NCI-H146 treated with DMSO at 0.1 percent for 48 hours (cell line): ENCODE results near the gene UPK3BL1.
"Not testable (repeated sequence)": the region's sequence is repeated elsewhere in the genome, so short reads cannot be mapped to it uniquely, and the experiment has no call there.

Experiments
- DNase-seq: peaks from one replicate; lab custom pipeline; 2025; ENCODE audit not compliant: unreplicated experiment; lab: John Stamatoyannopoulos, UW

Gene UPK3BL1

GRCh38 chr7:102630622-102631021 lies 12.0 kb downstream of the UPK3BL1 start:
- DNase-seq, result not testable (repeated sequence)

GRCh38 chr7:102627271-102627904 lies 15.2 kb downstream of the UPK3BL1 start:
- DNase-seq, result not testable (repeated sequence)

GRCh38 chr7:102618122-102618521 lies 24.5 kb downstream of the UPK3BL1 start:
- not testable (repeated sequence) for DNase-seq

DNA sequence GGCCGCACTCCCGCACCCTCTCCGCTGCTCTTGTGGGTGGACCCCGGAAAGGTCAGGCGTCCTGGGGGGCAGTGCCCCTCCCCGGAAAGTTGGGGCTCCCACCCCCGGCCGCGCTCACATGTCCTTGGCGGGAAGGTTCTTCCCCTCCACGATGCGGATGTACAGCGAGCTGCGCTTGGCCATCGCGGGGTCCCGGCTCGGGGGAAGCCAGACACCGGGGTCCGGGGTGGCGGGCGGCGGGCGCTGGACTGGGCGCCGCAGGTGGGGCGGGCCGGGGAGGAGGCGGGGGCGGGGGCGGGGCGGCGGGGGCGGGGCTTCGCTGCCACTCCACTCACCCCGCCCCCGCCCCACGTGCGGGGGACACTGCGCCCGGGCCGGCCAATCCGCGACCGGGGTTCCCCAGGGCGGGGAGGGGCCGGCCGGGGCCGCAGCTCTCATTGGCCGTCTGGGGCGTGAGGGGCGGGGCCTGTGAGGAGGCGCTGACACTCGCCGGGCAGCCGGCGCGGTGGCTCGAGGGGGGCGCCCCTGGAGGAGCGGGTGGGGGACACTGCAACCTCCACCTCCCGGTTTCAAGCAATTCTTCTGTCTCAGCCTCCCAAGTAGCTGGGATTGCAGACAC lies 26.0 kb downstream of the UPK3BL1 start, which contains the start of gene RASA4:
Gene RASA4, minus strand, starts transcription at position 250 of the 619 bp plus-strand sequence. Its CDS starts 67 bp downstream, at position 183.
- not testable (repeated sequence) for DNase-seq

DNA sequence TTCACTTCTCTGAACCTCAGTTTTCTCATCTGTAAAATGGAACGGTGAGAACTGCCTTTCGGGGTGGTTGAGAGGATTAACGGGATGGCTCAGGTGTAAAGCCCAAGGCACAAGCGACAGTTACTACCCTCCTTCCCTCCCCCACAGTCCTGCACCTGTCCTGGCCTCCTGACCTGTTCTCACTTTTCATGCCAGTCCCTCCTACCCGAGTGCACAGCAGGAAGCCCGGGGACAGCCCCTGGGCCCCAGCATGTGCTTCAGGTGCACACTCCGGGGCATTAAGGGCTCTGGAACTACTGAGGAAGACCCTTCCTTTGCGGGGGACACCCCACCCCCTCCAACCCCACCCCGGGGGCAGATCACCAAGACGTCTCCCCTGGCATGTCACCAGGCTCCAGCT lies 26.7 kb downstream of the UPK3BL1 start:
- DNase-seq, result not testable (repeated sequence)

GRCh38 chr7:102614873-102615272 lies 27.7 kb downstream of the UPK3BL1 start:
- not testable (repeated sequence) for DNase-seq

- not testable (repeated sequence) for DNase-seq
Measured at GRCh38 chr7:102614346-102614697, 28.3 kb downstream of the UPK3BL1 start.

- not testable (repeated sequence) for DNase-seq
Measured at GRCh38 chr7:102613575-102614345, 28.8 kb downstream of the UPK3BL1 start.

DNA sequence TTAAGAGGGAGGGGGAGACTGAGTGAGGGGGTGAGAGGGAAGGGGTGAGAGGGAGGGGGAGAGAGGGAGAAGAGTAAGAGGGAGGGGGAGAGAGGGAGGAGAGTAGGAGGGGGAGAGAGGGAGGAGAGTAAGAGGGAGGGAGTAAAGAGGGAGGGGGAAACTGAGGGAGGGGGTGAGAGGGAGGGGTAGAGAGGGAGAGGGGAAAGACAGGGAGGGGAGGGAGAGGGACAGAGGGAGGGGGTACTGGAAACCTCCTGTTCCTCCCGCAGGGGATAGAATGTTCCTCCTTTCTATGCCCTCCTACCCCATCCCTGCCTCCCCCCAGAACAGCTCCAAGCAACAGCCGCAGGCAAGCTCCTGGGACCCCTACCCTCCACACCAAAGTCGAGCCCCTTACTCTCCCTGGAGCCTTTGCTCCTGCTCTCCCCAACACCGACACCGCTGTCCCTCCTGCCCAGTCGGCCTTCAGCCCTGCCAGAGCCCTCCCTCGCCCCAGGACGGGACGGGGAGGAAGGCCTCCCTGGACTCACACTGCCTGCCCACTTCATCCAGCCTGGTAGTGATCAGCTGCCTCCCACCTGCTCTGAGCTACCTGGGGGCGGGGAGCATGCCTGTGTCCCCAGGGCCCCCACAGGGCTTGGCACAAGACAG lies 30.8 kb downstream of the UPK3BL1 start:
- not testable (repeated sequence) for DNase-seq

- DNase-seq, result not testable (repeated sequence)
Measured at GRCh38 chr7:102611013-102611674, 31.4 kb downstream of the UPK3BL1 start.

GRCh38 chr7:102610441-102610840 lies 32.1 kb downstream of the UPK3BL1 start:
- not testable (repeated sequence) for DNase-seq

GRCh38 chr7:102609734-102610133 lies 32.9 kb downstream of the UPK3BL1 start:
- not testable (repeated sequence) for DNase-seq

DNA sequence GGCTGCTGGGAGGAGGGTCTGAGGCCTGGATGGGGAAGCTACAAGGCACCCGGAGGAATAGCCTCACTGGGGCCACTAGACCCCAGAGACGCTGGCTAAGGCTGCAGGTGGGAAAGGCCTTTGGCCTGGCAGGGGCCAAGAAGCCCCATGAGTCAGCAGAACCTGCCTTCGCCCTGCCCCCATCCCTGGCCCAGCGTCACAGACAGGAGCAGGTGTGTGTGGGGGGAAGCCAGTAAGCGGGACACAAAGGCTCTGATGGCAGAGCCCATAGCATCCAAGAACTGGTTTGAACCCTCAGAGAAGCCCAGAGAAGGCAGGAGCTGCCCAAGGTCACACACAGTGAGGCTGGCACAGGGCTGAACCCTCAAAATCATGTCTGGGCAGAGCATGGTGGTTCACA lies 35.7 kb downstream of the UPK3BL1 start:
- DNase-seq, result not testable (repeated sequence)

DNA sequence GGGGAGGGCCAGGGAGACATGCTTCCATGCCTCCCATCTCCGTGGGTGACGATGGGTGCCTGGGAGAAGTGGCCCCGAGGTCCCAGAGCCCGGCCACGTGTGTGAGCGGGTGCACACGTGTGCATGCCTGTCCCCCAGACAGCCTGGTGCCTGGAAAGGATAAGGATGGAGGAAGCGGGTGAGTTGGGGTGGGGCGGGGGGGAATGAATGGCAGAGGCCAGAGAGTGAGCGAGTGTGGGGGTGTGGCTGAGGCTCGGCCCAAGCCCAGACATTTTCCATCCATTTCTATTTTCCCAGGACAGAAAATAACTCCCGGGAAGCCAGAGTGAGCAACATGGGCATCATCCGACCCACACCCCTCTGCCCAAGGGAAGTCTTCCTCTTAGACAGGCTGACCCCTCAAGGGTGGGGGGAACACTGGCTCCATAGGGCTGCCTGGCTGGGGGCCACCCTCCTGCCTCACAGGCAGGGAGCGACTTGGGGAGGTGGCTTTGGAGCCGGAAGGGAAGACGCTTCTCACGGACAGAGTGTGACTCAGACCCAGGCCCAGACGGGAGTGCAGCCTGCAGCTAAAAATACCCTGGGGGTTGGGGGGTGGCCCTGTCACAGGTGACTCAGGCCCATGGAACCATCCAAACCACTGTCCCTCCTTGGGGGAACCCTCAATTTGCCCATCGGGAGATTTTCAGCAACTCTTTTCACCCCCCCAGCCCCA lies 38.0 kb downstream of the UPK3BL1 start:
- DNase-seq, result not testable (repeated sequence)

DNA sequence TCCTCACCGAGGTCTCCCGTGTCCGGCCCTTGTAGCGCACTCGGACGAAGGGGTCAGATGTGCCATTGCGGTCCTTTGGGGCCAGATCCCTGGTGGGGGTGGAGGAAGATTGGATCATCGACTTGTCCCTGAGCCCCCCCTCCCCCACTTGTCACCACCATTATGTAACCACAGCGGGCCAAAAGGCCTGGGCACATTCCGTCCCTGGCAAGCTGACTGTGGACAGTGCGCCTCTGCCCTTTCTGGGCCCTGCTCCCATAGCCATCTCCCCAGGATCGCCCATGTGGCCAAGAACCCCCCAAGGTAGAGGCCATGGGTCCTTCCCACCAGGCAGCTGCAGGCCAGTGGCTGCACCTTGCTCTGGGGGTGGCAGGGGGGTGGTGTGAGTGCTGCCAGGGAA lies 40.3 kb downstream of the UPK3BL1 start:
- not testable (repeated sequence) for DNase-seq

DNA sequence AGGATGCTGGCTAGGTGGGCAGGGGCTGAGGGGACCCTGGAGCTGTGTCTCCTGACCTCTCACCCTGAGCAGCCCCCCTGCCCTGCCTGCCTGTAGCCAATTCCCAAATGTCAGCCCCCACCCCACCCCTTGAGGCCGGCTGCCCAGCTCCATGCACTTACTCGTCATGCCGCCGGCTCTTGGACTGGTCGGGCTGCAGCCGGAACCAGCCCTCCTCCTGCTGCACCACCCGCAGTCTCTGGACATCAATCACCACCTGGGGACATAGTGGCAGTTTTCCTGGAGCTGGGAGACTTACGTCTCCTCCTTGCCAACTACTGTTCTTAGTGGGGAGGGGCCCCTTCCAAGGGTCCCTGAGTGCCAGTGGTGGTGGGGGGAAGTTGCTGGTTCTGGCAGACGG lies 42.9 kb downstream of the UPK3BL1 start:
- not testable (repeated sequence) for DNase-seq

DNA sequence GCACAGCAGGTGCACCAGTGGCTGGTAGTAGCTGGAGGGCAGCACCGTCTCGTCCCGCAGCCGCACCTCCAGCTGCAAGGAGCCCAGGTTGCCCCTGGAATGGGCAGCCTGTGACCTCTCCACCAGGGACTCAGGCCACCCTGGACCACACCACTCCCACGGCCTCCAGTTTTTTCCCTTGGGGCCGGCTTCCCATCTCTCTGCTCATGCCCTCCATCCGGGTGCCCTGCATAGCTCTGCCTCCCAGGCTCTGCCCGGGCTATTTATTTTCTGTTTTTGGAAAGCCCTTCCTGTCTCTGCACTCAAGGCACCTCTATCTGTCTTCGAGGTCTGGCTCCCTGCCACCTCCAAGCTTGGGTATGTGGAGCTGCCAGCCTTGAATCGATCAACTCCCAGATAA lies 46.6 kb downstream of the UPK3BL1 start:
- DNase-seq, result not testable (repeated sequence)

- not testable (repeated sequence) for DNase-seq
Measured at GRCh38 chr7:102593637-102594334, 48.8 kb downstream of the UPK3BL1 start.

- DNase-seq, result not testable (repeated sequence)
Measured at GRCh38 chr7:102592477-102593019, 50.0 kb downstream of the UPK3BL1 start.
